IMR-90 (cell line): ENCODE results near the gene AUTS2.

Experiments used
- BHLHE40 ChIP-seq: fragments of 150-350 bp; IDR thresholded peaks from 2 replicates; pipeline ENCODE4 v1.6.1; 2016; ENCODE audit warnings: mild to moderate bottlenecking, low read depth, low read length
- CEBPB ChIP-seq: IDR thresholded peaks from 2 replicates; pipeline ENCODE4 v1.6.1; 2012; ENCODE audit warnings: low read depth, low read length, improper control_type of control experiment
- CHD1 ChIP-seq: IDR thresholded peaks from 2 replicates; pipeline ENCODE4 v1.6.1; 2012; ENCODE audit warnings: low read depth, low read length, improper control_type of control experiment
- FOS ChIP-seq: fragments of 150-350 bp; IDR thresholded peaks from 2 replicates; pipeline ENCODE4 v1.6.1; 2016; ENCODE audit warnings: low read depth, low read length
- MAFK ChIP-seq: IDR thresholded peaks from 2 replicates; pipeline ENCODE4 v1.6.1; 2012; ENCODE audit warnings: low read depth, low read length, improper control_type of control experiment
- MAZ ChIP-seq: IDR thresholded peaks from 2 replicates; pipeline ENCODE4 v1.6.1; 2012; ENCODE audit warnings: low read depth, mild to moderate bottlenecking, low read length, improper control_type of control experiment, moderate library complexity, borderline replicate concordance
- MXI1 ChIP-seq: IDR thresholded peaks from 2 replicates; pipeline ENCODE4 v1.6.1; 2012; ENCODE audit warnings: low read depth, mild to moderate bottlenecking, low read length, moderate library complexity, borderline replicate concordance
- POLR2A ChIP-seq: IDR thresholded peaks from 2 replicates; pipeline ENCODE4 v1.6.1; 2012; ENCODE audit warnings: mild to moderate bottlenecking, low read depth, low read length
- RAD21 ChIP-seq: IDR thresholded peaks from 2 replicates; pipeline ENCODE4 v1.6.1; 2012; ENCODE audit warnings: low read length, improper control_type of control experiment
- RCOR1 ChIP-seq: IDR thresholded peaks from 2 replicates; pipeline ENCODE4 v1.6.1; 2012; ENCODE audit warnings: mild to moderate bottlenecking, low read length, improper control_type of control experiment; ENCODE audit not compliant: insufficient replicate concordance
- RFX5 ChIP-seq: IDR thresholded peaks from 2 replicates; pipeline ENCODE4 v1.8.0; 2012; ENCODE audit warnings: low read depth, mild to moderate bottlenecking, low read length, moderate library complexity
- SMC3 ChIP-seq: fragments of 150-350 bp; IDR thresholded peaks from 2 replicates; pipeline ENCODE4 v1.6.1; 2016; ENCODE audit warnings: low read depth, mild to moderate bottlenecking, antibody characterized with exemption, low read length, moderate library complexity
- TF ChIP-seq, protein P1 (sequence below): conservative IDR thresholded peaks from 2 replicates; pipeline ENCODE4 v1.5.1; 2012; ENCODE audit warnings: mild to moderate bottlenecking, low read depth, low read length, improper control_type of control experiment
- TF ChIP-seq, protein P2 (sequence below): fragments of 150-350 bp; IDR thresholded peaks from 2 replicates; pipeline ENCODE4 v1.6.1; 2017; ENCODE audit warnings: mild to moderate bottlenecking, antibody characterized with exemption, low read length, low read depth

DNA sequence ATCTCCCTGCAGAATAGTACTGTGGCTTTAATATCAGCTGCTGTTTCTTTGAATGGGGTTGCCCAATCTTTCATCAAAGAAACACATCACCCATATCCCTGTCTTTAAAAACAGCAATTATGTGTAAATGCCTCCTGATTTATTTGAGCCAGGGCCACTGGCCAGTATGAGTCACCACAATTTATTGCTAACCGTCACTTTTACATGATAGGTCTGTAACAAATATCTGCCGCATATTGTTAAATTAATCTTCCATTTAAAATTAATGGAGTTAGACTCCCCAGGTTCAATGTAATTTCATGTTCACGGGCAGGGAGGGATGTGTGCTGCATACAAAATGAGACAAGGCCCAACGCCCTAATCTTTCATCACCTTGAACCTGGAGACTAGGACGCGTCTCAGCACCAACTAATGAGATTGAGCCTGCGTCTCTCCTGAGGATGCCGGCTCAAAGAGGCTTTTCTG lies 673.4 kb downstream of the AUTS2 start:
- TF ChIP-seq POLR2A (no peak), CHD1 (no peak), MXI1 (no peak), MAFK (no peak), BHLHE40 (no peak), SMC3 (no peak), FOS (no peak), RAD21 (no peak), RFX5 (no peak), CEBPB (no peak), RCOR1 (no peak), MAZ (no peak)
- TF ChIP-seq, protein P1, sequence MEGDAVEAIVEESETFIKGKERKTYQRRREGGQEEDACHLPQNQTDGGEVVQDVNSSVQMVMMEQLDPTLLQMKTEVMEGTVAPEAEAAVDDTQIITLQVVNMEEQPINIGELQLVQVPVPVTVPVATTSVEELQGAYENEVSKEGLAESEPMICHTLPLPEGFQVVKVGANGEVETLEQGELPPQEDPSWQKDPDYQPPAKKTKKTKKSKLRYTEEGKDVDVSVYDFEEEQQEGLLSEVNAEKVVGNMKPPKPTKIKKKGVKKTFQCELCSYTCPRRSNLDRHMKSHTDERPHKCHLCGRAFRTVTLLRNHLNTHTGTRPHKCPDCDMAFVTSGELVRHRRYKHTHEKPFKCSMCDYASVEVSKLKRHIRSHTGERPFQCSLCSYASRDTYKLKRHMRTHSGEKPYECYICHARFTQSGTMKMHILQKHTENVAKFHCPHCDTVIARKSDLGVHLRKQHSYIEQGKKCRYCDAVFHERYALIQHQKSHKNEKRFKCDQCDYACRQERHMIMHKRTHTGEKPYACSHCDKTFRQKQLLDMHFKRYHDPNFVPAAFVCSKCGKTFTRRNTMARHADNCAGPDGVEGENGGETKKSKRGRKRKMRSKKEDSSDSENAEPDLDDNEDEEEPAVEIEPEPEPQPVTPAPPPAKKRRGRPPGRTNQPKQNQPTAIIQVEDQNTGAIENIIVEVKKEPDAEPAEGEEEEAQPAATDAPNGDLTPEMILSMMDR = no peak
- TF ChIP-seq, protein P2, sequence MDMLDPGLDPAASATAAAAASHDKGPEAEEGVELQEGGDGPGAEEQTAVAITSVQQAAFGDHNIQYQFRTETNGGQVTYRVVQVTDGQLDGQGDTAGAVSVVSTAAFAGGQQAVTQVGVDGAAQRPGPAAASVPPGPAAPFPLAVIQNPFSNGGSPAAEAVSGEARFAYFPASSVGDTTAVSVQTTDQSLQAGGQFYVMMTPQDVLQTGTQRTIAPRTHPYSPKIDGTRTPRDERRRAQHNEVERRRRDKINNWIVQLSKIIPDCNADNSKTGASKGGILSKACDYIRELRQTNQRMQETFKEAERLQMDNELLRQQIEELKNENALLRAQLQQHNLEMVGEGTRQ = no peak
